A549 (cell line): Measurements from ENCODE around the gene USP17L27. TPM values are rescaled to one million over a fixed set of nuclear protein-coding genes. Genes with fewer than 3 reads are reported as not detected.
"Not testable (repeated sequence)": the region's sequence is repeated elsewhere in the genome, so short reads cannot be mapped to it uniquely, and the experiment has no call there.

Source experiments
- ATAC-seq, 2 experiments: fragments of 200-7000 bp in 1 of 2; fragments of >200 bp in 1 of 2; cut with Nextera tagmentation in 1 of 2; cut with Tn5 transposase in 1 of 2; 3 replicates each; pipeline versions ENCODE4 v1.8.0 to v1.9.1; 2018 to 2020; ENCODE audit warnings: mild to moderate bottlenecking in 1 of 2, moderate library complexity in 1 of 2
- CTCF ChIA-PET: fragments of 300-600 bp; sonication (Branson Sonifier 250); formaldehyde crosslinking; extraction: SDS; loops from one replicate; lab custom pipeline; 2021; ENCODE audit warnings: antibody characterized with exemption, inconsistent platforms; lab: Yijun Ruan, JAX
- POLR2A ChIA-PET: fragments of 350-600 bp; formaldehyde crosslinking; extraction: SDS; loops from one replicate; lab custom pipeline; 2021; ENCODE audit warnings: antibody characterized with exemption, inconsistent platforms; lab: Yijun Ruan, JAX
- DNase-seq, 2 experiments: peaks; one replicate each; pipeline versions ENCODE4 v3.0.0 to v3.0.0-alpha.2; 2011 to 2016; ENCODE audit warnings: low read depth in 1 of 2, low spot score in 1 of 2
- FAIRE-seq: peaks from 2 replicates; lab custom pipeline; 2011; peaks lifted over from hg19 to GRCh38; lab: Jason Lieb, UNC
- H3K27ac ChIP-seq, 2 experiments: fragments of >200 bp; sonication (Bioruptor Twin); formaldehyde crosslinking; 3 replicates each; pipeline ENCODE4 v1.5.1; 2016 to 2017
- H3K4me1 ChIP-seq: fragments of >200 bp; sonication (Bioruptor Twin); formaldehyde crosslinking; 3 replicates; pipeline ENCODE4 v1.6.1; 2016
- H3K4me2 ChIP-seq: fragments of >200 bp; sonication (Bioruptor Twin); formaldehyde crosslinking; 3 replicates; pipeline ENCODE4 v1.6.1; 2016
- H3K4me3 ChIP-seq: fragments of >200 bp; sonication (Bioruptor Twin); formaldehyde crosslinking; 3 replicates; pipeline ENCODE4 v1.5.1; 2016
- H3K9me3 ChIP-seq: fragments of >200 bp; sonication (Bioruptor Twin); formaldehyde crosslinking; 3 replicates; pipeline ENCODE4 v1.6.1; 2016
- WGBS: methylation state at CpG from one replicate; pipeline ENCODE4 v1.1.6; 2017; ENCODE audit errors: missing lambda C conversion rate; 5-methylcytosine and 5-hydroxymethylcytosine counted together
- polyA minus RNA-seq: library from RNA; depleted of rRNA, polyadenylated mRNA; stranded (reverse); fragments of >200 nt; gene quantifications from 2 replicates; pipeline ENCODE4 v1.2.3, GENCODE V29; 2011; rRNA and poly(A)+ RNA removed
- polyA plus RNA-seq, 4 experiments: library from polyadenylated mRNA; depleted of rRNA in 3 of 4; stranded (reverse); fragments of >200 nt; fragmentation: RNase III in 1 of 4; extraction: RNeasy Plus Mini Kit Qiagen cat#74134 plus additional on column Dnase treatment in 1 of 4; gene quantifications; 2 replicates in 3 of 4; 3 replicates in 1 of 4; pipeline ENCODE4 v1.2.3, GENCODE V29; 2011 to 2017

The USP17L27 gene, protein sequence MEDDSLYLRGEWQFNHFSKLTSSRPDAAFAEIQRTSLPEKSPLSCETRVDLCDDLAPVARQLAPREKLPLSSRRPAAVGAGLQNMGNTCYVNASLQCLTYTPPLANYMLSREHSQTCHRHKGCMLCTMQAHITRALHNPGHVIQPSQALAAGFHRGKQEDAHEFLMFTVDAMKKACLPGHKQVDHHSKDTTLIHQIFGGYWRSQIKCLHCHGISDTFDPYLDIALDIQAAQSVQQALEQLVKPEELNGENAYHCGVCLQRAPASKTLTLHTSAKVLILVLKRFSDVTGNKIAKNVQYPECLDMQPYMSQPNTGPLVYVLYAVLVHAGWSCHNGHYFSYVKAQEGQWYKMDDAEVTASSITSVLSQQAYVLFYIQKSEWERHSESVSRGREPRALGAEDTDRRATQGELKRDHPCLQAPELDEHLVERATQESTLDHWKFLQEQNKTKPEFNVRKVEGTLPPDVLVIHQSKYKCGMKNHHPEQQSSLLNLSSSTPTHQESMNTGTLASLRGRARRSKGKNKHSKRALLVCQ
- polyA plus RNA-seq (2011; rRNA removed): not detected in 2 replicates
- polyA plus RNA-seq (2012; cell fraction: cytosol; rRNA removed): not detected in 2 replicates
- polyA plus RNA-seq (2012; cell fraction: nucleus; rRNA removed): not detected in 2 replicates
- not detected in 3 replicates for polyA plus RNA-seq (2017; fragmentation: RNase III; extraction: RNeasy Plus Mini Kit Qiagen cat#74134 plus additional on column Dnase treatment)
- not detected in 2 replicates for polyA minus RNA-seq

GRCh38 chr4:9343848-9344247 is at the start of gene USP17L27:
TSS of gene USP17L27 (plus strand) at chr4:9344148. CDS start at chr4:9344148, 0 bp downstream.
- WGBS: no CpG with 5 or more reads among the region's 15 CpGs
- H3K4me2 ChIP-seq, H3K4me3 ChIP-seq, ATAC-seq, H3K27ac ChIP-seq, H3K9me3 ChIP-seq, FAIRE-seq, CTCF ChIA-PET, DNase-seq, POLR2A ChIA-PET, H3K4me1 ChIP-seq: not testable (repeated sequence)

- H3K4me2 ChIP-seq, H3K4me1 ChIP-seq, H3K4me3 ChIP-seq, DNase-seq, POLR2A ChIA-PET, CTCF ChIA-PET, H3K9me3 ChIP-seq, FAIRE-seq, H3K27ac ChIP-seq, ATAC-seq: not testable (repeated sequence)
- 18% methylated on average over 4 of the region's 13 CpGs for WGBS
Measured at GRCh38 chr4:9324191-9324590, 19.8 kb upstream of the USP17L27 start.

- H3K4me2 ChIP-seq, H3K9me3 ChIP-seq, CTCF ChIA-PET, H3K4me3 ChIP-seq, POLR2A ChIA-PET, ATAC-seq, FAIRE-seq, H3K4me1 ChIP-seq, H3K27ac ChIP-seq, DNase-seq: not testable (repeated sequence)
- WGBS: no CpG with 5 or more reads among the region's 15 CpGs
Measured at GRCh38 chr4:9324865-9325264, 19.1 kb upstream of the USP17L27 start, which contains the start of gene USP17L24. TSS of gene USP17L24 (plus strand) at chr4:9325165. CDS start at chr4:9325165, 0 bp downstream.

GRCh38 chr4:9329611-9330010 is 14.3 kb upstream of the USP17L27 start, which contains the start of gene USP17L25:
TSS of gene USP17L25 (plus strand) at chr4:9329911. CDS start at chr4:9329911, 0 bp downstream.
- not testable (repeated sequence) for FAIRE-seq, H3K27ac ChIP-seq
- no CpG with 5 or more reads among the region's 15 CpGs for WGBS

GRCh38 chr4:9334358-9334757 is 9.6 kb upstream of the USP17L27 start, which contains the start of gene USP17L26:
TSS of gene USP17L26 (plus strand) at chr4:9334658. CDS start at chr4:9334658, 0 bp downstream.
- POLR2A ChIA-PET, H3K9me3 ChIP-seq, CTCF ChIA-PET, H3K4me3 ChIP-seq, H3K27ac ChIP-seq, H3K4me2 ChIP-seq, DNase-seq, ATAC-seq, FAIRE-seq, H3K4me1 ChIP-seq: not testable (repeated sequence)
- WGBS: no CpG with 5 or more reads among the region's 15 CpGs

More at GRCh38 chr4:9329611-9330010, 14.3 kb upstream of the USP17L27 start, which contains the start of gene USP17L25:
- POLR2A ChIA-PET, ATAC-seq, CTCF ChIA-PET, H3K4me3 ChIP-seq, H3K4me2 ChIP-seq, H3K4me1 ChIP-seq, DNase-seq, H3K9me3 ChIP-seq: not testable (repeated sequence)

DNA sequence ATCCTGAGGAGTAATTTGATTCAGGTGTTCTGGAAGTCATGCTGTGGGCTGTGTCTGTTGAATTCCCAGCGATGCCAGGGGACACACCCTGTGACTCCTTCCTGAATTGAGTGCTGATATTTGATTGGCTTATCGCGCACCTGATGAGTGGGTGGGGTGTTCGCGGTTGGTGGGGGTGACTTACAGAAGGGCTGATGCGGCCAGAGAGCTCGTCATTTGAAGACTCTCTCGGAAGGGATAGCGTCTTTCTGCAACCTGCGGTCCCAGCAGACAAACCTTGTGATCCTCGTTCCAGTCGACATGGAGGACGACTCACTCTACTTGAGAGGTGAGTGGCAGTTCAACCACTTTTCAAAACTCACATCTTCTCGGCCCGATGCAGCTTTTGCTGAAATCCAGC is 4.8 kb upstream of the USP17L27 start, which contains the start of gene USP17L5:
Gene USP17L5, plus strand, starts transcription at position 301 of the 400 bp plus-strand sequence. Its CDS starts 0 bp downstream, at position 301.
- H3K4me3 ChIP-seq, H3K4me2 ChIP-seq, POLR2A ChIA-PET, H3K27ac ChIP-seq, H3K9me3 ChIP-seq, ATAC-seq, H3K4me1 ChIP-seq, FAIRE-seq, DNase-seq, CTCF ChIA-PET: not testable (repeated sequence)
- WGBS: no CpG with 5 or more reads among the region's 15 CpGs

DNA sequence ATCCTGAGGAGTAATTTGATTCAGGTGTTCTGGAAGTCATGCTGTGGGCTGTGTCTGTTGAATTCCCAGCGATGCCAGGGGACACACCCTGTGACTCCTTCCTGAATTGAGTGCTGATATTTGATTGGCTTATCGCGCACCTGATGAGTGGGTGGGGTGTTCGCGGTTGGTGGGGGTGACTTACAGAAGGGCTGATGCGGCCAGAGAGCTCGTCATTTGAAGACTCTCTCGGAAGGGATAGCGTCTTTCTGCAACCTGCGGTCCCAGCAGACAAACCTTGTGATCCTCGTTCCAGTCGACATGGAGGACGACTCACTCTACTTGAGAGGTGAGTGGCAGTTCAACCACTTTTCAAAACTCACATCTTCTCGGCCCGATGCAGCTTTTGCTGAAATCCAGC is 4.6 kb downstream of the USP17L27 start, which contains the start of gene USP17L28:
Gene USP17L28, plus strand, starts transcription at position 301 of the 400 bp plus-strand sequence. Its CDS starts 0 bp downstream, at position 301.
- CTCF ChIA-PET, H3K4me2 ChIP-seq, H3K4me3 ChIP-seq, H3K4me1 ChIP-seq, DNase-seq, ATAC-seq, FAIRE-seq, POLR2A ChIA-PET, H3K9me3 ChIP-seq, H3K27ac ChIP-seq: not testable (repeated sequence)
- WGBS: no CpG with 5 or more reads among the region's 15 CpGs

DNA sequence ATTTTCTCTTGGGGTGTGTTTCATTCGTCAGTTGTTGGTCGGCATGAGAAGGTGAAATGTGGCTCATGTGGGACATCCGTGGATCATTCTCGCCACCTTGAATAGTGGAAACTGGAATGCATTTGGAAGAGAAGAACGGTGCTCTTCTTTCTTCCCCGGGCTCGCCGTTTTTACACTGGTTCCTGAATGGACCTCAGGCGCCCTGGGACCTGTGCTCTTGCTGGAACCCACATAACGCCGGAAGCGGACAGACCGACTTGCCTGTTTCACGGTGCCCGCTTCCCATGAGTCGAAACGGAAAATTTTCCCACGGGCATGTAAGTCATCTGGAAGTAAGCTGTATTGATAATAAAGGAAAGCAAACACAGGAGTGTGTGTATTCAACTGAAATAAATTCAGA is 6.9 kb downstream of the USP17L27 start:
- no CpG with 5 or more reads among the region's 18 CpGs for WGBS
- POLR2A ChIA-PET, DNase-seq, H3K27ac ChIP-seq, FAIRE-seq, H3K4me2 ChIP-seq, ATAC-seq, H3K9me3 ChIP-seq, H3K4me3 ChIP-seq, CTCF ChIA-PET, H3K4me1 ChIP-seq: not testable (repeated sequence)

DNA sequence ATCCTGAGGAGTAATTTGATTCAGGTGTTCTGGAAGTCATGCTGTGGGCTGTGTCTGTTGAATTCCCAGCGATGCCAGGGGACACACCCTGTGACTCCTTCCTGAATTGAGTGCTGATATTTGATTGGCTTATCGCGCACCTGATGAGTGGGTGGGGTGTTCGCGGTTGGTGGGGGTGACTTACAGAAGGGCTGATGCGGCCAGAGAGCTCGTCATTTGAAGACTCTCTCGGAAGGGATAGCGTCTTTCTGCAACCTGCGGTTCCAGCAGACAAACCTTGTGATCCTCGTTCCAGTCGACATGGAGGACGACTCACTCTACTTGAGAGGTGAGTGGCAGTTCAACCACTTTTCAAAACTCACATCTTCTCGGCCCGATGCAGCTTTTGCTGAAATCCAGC is 9.4 kb downstream of the USP17L27 start, which contains the start of gene USP17L29:
Gene USP17L29, plus strand, starts transcription at position 301 of the 400 bp plus-strand sequence. Its CDS starts 0 bp downstream, at position 301.
- H3K9me3 ChIP-seq, ATAC-seq, CTCF ChIA-PET, H3K27ac ChIP-seq, FAIRE-seq, H3K4me3 ChIP-seq, H3K4me2 ChIP-seq, H3K4me1 ChIP-seq, DNase-seq, POLR2A ChIA-PET: not testable (repeated sequence)
- no CpG with 5 or more reads among the region's 15 CpGs for WGBS

GRCh38 chr4:9362829-9363228 is 18.9 kb downstream of the USP17L27 start, which contains the start of gene USP17L30:
TSS of gene USP17L30 (plus strand) at chr4:9363129. CDS start at chr4:9363129, 0 bp downstream.
- FAIRE-seq: not testable (repeated sequence)

More at GRCh38 chr4:9362829-9363228, 18.9 kb downstream of the USP17L27 start, which contains the start of gene USP17L30:
- H3K9me3 ChIP-seq, H3K4me2 ChIP-seq, ATAC-seq, DNase-seq, POLR2A ChIA-PET, H3K4me1 ChIP-seq, H3K4me3 ChIP-seq, CTCF ChIA-PET, H3K27ac ChIP-seq: not testable (repeated sequence)
- no CpG with 5 or more reads among the region's 15 CpGs for WGBS
